MCF 10A (cell line): ENCODE results near the gene DCST2. TPM values are rescaled to one million over a fixed set of nuclear protein-coding genes. Genes with fewer than 3 reads are reported as not detected.
A peak's percentile ranks its signal among the peaks of the same experiment; 100 is the strongest.

Source experiments
- BruUV-seq: library from RNA; stranded (reverse); fragments of 400-500 nt; replicated peaks from 2 replicates; lab custom pipeline; 2021; lab: Mats Ljungman, UMichigan
- CTCF ChIA-PET: fragments of 300-600 bp; sonication (Branson Sonifier 250); formaldehyde crosslinking; extraction: SDS; loops from one replicate; lab custom pipeline; 2021; ENCODE audit warnings: antibody characterized with exemption, inconsistent platforms; lab: Yijun Ruan, JAX
- POLR2A ChIA-PET: fragments of 300-600, 350-650 bp; sonication (Branson Sonifier 250); formaldehyde crosslinking; extraction: SDS; loops from one replicate; lab custom pipeline; 2020; ENCODE audit warnings: antibody characterized with exemption, inconsistent platforms; lab: Yijun Ruan, JAX
- DNase-seq: peaks from one replicate; pipeline ENCODE4 v3.0.0-alpha.2; 2018; ENCODE audit not compliant: unreplicated experiment
- H3K27ac Mint-ChIP-seq: one replicate; pipeline ENCODE4 v1.8.0; 2022; ENCODE audit warnings: mild to moderate bottlenecking, low read depth, mixed read lengths; ENCODE audit not compliant: unreplicated experiment
- H3K27me3 Mint-ChIP-seq: one replicate; pipeline ENCODE4 v1.8.0; 2022; ENCODE audit warnings: mixed read lengths; ENCODE audit not compliant: insufficient read depth, unreplicated experiment
- H3K36me3 Mint-ChIP-seq: one replicate; pipeline ENCODE4 v1.8.0; 2022; ENCODE audit warnings: mild to moderate bottlenecking, moderate library complexity, mixed read lengths; ENCODE audit not compliant: insufficient read depth, unreplicated experiment
- H3K4me1 Mint-ChIP-seq: one replicate; pipeline ENCODE4 v1.8.0; 2022; ENCODE audit warnings: mixed read lengths; ENCODE audit not compliant: insufficient read depth, unreplicated experiment
- H3K4me3 Mint-ChIP-seq: one replicate; pipeline ENCODE4 v1.8.0; 2022; ENCODE audit warnings: mild to moderate bottlenecking, moderate library complexity, mixed read lengths; ENCODE audit not compliant: unreplicated experiment
- H3K9me3 Mint-ChIP-seq: one replicate; pipeline ENCODE4 v1.8.0; 2022; ENCODE audit warnings: mixed read lengths; ENCODE audit not compliant: unreplicated experiment
- intact Hi-C: fragments of 100-400 bp; cut with micrococcal nuclease; formaldehyde crosslinking; loops from 2 replicates; pipeline ENCODE4 v1.14.1; 2022
- total RNA-seq: library from RNA; stranded (reverse); gene quantifications from 2 replicates; pipeline ENCODE4 v1.2.3, GENCODE V29; 2022
- TF ChIP-seq, protein P1 (sequence below): fragments of 200-600 bp; IDR thresholded peaks from one replicate; pipeline ENCODE4 v1.8.0; 2022; ENCODE audit warnings: antibody characterized with exemption, mild to moderate bottlenecking; ENCODE audit not compliant: unreplicated experiment

DCST2 gene
- total RNA-seq, 1 experiment from 2014 or later = 0.91 TPM

GRCh38 chr1:155014709-155015508, 18.7 kb downstream of the DCST2 start:
- TF ChIP-seq, protein P1, sequence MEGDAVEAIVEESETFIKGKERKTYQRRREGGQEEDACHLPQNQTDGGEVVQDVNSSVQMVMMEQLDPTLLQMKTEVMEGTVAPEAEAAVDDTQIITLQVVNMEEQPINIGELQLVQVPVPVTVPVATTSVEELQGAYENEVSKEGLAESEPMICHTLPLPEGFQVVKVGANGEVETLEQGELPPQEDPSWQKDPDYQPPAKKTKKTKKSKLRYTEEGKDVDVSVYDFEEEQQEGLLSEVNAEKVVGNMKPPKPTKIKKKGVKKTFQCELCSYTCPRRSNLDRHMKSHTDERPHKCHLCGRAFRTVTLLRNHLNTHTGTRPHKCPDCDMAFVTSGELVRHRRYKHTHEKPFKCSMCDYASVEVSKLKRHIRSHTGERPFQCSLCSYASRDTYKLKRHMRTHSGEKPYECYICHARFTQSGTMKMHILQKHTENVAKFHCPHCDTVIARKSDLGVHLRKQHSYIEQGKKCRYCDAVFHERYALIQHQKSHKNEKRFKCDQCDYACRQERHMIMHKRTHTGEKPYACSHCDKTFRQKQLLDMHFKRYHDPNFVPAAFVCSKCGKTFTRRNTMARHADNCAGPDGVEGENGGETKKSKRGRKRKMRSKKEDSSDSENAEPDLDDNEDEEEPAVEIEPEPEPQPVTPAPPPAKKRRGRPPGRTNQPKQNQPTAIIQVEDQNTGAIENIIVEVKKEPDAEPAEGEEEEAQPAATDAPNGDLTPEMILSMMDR = no peak
- DNase-seq = no peak
- CTCF ChIA-PET = interaction anchor here (0.6 to 14.4 kb wide), 9 partner anchors 9 to 115 kb away, joined by 3 to 390 read pairs (median 7); partner anchors contain the start of genes ADAM15 and PYGO2
- BruUV-seq = no TSS peak
- no peaks in the 10 kb centered on the region for H3K9me3 Mint-ChIP-seq
- intact Hi-C loops = no loop called here
- peaks cover 88% of the 10 kb centered on the region for H3K36me3 Mint-ChIP-seq
- no peaks in the 10 kb centered on the region for H3K27me3 Mint-ChIP-seq
- H3K27ac Mint-ChIP-seq = peak overlapping the region; percentile 80
- peaks cover 71% of the 10 kb centered on the region for H3K4me1 Mint-ChIP-seq
- no peak overlapping the region for H3K4me3 Mint-ChIP-seq
- POLR2A ChIA-PET = interaction anchor here (0.6 to 14.0 kb wide), 9 partner anchors 8 to 209 kb away, joined by 3 to 312 read pairs (median 27); partner anchors contain the start of genes CKS1B, DCST1, DCST2 and FLAD1

- Mint-ChIP-seq H3K4me1 (peaks cover 71% of the 10 kb centered on the region), H3K27ac (peak overlapping the region; percentile 86), H3K4me3 (no peak overlapping the region), H3K36me3 (peaks cover 90% of the 10 kb centered on the region), H3K9me3 (no peaks in the 10 kb centered on the region), H3K27me3 (no peaks in the 10 kb centered on the region)
- ChIA-PET CTCF (interaction anchor here (0.5 to 14.4 kb wide), 7 partner anchors 10 to 1398 kb away, joined by 3 to 390 read pairs (median 4); partner anchors contain the start of genes ADAM15 and S100A14), POLR2A (interaction anchor here (0.6 to 14.0 kb wide), 9 partner anchors 9 to 116 kb away, joined by 3 to 312 read pairs (median 4); partner anchors contain the start of genes CKS1B, FLAD1, PMVK and SHC1)
- intact Hi-C loops = no loop called here
- DNase-seq = no peak
- TF ChIP-seq, protein P1 = no peak
- BruUV-seq = no TSS peak
These were observed 19.9 kb downstream of the DCST2 start for GRCh38 chr1:155013632-155014031.

GRCh38 chr1:155012776-155013602, 20.6 kb downstream of the DCST2 start:
- peaks cover 71% of the 10 kb centered on the region for H3K4me1 Mint-ChIP-seq
- no peaks in the 10 kb centered on the region for H3K9me3 Mint-ChIP-seq
- peaks cover 83% of the 10 kb centered on the region for H3K36me3 Mint-ChIP-seq
- BruUV-seq = no TSS peak
- intact Hi-C loops = no loop called here
- CTCF ChIA-PET = interaction anchor here (0.5 to 14.4 kb wide), 10 partner anchors 9 to 1397 kb away, joined by 3 to 390 read pairs (median 4); partner anchors contain the start of genes ADAM15 and S100A14
- TF ChIP-seq, protein P1 = no peak
- H3K27ac Mint-ChIP-seq = peak overlapping the region; percentile 86
- H3K4me3 Mint-ChIP-seq = peak overlapping the region; percentile 70
- no peak for DNase-seq
- H3K27me3 Mint-ChIP-seq = no peaks in the 10 kb centered on the region
- POLR2A ChIA-PET = interaction anchor here (0.9 to 14.0 kb wide), 16 partner anchors 9 to 116 kb away, joined by 3 to 312 read pairs (median 5); partner anchors contain the start of genes ADAM15, CKS1B, FLAD1 and PBXIP1
